ENCODE results near the gene MCC.

DNA sequence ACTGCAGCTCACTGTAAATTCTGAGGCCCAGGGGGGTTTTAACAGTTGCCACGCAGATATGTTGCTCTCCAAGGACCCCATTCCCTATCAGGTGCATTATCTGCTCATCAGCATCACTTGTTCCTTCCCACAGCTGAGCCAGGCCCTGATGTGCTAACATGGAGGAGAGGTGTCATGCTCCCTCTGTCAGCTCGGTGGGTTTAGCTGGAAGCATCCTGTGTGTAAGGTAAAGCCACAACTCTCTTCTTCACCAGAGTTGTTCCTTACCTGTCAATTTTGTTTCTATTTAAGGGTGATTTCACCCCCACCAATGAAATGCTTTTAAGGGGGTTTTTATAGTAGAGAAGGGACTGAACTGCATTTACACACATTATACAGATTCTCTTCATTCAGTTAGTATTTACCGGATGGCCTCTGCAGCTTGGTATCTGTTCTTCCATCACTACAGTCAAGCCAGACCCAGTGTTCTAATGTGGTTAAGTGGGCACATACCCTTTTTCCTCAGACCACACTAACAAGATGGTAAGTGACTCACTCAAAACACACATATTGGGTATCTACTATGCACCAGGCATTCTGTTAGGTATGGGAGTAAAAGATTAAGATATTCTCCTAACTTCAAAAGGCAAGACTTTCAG, 306.3 kb downstream of the MCC start:
- TF ChIP-seq, protein P1, sequence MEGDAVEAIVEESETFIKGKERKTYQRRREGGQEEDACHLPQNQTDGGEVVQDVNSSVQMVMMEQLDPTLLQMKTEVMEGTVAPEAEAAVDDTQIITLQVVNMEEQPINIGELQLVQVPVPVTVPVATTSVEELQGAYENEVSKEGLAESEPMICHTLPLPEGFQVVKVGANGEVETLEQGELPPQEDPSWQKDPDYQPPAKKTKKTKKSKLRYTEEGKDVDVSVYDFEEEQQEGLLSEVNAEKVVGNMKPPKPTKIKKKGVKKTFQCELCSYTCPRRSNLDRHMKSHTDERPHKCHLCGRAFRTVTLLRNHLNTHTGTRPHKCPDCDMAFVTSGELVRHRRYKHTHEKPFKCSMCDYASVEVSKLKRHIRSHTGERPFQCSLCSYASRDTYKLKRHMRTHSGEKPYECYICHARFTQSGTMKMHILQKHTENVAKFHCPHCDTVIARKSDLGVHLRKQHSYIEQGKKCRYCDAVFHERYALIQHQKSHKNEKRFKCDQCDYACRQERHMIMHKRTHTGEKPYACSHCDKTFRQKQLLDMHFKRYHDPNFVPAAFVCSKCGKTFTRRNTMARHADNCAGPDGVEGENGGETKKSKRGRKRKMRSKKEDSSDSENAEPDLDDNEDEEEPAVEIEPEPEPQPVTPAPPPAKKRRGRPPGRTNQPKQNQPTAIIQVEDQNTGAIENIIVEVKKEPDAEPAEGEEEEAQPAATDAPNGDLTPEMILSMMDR (IDR thresholded peaks at IDR 0.05; ENCODE audit: poor library complexity) = no peak
- TF ChIP-seq EZH2 (IDR thresholded peaks at IDR 0.05; ENCODE audit: borderline replicate concordance) (no peak), EZH2phosphoT487 (IDR thresholded peaks at IDR 0.05; ENCODE audit: low read depth, severe bottlenecking, unreplicated experiment) (no peak)

Data from hepatocyte (in vitro differentiated cells).